GM19438 (cell line): ENCODE measurements around the gene MCRS1.
"Not testable (repeated sequence)": the region's sequence is repeated elsewhere in the genome, so short reads cannot be mapped to it uniquely, and the experiment has no call there.

Experiments used
- ATAC-seq: cut with Tn5 transposase; IDR thresholded peaks from one replicate; pipeline ENCODE4 v1.9.1; 2021; ENCODE audit warnings: low read depth; ENCODE audit not compliant: unreplicated experiment

Gene MCRS1, protein sequence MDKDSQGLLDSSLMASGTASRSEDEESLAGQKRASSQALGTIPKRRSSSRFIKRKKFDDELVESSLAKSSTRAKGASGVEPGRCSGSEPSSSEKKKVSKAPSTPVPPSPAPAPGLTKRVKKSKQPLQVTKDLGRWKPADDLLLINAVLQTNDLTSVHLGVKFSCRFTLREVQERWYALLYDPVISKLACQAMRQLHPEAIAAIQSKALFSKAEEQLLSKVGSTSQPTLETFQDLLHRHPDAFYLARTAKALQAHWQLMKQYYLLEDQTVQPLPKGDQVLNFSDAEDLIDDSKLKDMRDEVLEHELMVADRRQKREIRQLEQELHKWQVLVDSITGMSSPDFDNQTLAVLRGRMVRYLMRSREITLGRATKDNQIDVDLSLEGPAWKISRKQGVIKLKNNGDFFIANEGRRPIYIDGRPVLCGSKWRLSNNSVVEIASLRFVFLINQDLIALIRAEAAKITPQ

DNA sequence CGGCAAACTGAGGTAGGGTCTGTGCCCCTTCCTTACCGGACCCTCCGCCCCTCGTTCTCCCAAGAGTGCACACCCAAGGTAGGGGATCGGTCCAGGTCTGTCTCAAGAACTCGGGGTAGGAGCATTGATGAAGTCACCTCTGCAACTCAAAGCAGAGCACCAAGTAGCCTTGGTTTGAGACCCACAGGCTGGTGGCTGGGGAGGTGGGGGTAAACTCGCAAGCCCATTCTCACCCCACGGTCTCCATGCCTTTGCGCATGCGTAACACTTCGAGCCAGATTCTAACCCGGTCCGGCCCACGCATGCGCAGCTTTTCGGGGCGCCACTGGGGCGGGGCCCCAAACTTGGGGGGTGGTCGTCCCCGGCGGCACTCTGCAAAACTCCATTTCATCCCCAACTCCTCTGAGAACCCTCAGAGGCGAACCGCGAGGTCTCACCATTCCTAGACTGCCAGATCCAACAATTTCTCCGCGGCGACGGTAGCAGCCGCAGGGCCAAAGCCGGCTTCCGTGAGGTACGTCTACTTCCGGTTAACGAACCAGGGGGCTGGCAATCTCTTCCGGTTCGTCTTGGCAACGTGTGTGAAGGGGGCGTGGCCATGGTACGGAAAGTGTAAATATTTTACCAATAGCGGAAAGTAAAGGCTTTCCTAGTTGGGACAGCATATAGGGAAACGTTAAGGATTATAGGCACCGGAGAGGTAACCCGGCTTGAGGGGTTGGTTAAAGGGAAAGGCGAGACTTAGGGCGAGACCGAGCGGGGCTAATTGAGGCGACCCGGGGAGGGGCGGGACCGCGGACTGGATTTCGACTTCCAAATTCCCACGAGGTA lies at the start of gene MCRS1:
TSS of gene MCRS1 (minus strand) at position 532 of the 831 bp plus-strand sequence. CDS start 1,411 bp downstream, outside the sequence.
- ATAC-seq: peak; percentile 84

DNA sequence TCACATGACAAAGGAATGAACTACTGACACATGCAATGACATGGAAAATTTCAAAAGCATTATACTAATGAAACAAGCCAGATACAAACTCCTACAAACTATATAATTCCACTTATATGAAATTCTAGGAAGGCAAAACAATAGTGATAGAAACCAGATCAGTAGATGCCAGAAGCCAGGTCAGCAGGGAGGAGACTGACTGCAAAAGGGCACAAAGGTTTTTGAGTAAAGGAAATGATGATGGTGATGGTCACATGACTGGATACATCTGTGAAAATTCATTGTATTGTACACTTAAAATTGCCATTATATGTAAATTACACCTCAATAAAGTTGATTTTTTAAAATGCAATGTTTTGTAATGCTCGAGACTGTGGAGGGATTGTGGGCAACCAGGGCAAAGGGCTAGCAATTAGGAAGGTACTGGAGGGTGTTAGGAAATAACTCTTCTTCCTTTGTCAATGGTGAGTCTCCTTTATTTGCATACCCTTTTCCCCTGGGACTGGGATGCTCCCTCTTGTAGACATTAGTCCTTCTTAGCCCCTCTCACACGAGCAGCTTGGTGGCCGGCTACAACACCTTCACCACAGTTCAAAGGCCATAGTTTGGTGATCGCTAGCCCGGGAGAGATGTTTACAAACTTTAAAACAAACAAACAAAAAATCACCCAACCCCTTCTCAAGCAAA lies 48.7 kb upstream of the MCRS1 start:
- ATAC-seq: no peak

DNA sequence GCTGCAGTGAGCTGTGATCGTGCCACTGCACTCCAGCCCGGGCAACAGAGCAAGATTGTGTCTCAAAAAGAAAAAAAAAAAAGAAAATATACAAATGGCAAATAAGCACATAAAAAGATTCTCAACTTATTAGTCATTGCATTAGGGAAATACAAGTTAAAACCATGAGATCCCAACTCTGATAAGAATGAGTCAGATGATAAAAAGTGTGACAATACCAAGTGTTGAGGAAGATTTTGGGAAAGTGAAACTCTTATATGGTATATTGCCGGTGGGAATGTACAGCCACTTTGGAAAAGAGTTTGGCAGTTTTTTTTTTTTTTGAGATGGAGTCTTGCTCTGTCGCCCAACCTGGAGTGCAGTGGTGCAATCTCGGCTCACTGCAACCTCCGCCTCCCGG lies 47.8 kb upstream of the MCRS1 start:
- no peak for ATAC-seq

DNA sequence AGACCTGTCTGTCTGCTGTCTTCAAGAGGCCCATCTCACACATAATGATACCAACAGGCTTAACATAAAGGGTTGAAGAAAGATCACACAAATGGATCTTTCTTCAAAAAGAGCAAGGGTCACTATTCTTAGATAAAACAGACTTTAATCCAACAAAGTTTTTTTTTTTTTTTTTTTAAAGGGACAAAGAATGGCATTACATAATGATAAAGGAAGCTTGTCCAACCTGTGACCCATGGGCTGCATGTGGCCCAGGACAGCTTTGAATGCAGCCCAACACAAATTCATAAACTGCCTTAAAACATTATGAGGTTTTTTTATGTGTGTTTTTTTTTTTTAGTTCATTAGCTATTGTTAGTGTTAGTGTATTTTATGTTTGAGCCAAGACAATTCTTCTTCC lies 44.3 kb upstream of the MCRS1 start:
- ATAC-seq: no peak

DNA sequence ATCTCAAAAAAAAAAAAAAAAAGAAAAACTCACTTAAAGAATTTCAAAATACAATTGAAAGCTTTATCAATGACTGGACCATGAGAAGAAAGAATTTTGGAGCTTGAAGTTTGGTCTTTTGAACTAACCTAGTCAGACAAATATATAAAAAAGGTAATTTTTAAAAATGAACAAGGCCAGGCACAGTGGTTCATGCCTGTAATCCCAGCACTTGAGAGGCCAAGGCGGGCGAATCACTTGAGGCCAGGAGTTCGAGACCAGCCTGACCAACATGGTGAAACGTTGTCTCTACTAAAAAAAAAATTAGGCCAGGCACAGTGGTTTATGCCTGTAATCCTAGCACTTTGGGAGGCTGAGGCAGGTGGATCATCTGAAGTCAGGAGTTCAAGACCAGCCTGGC lies 42.8 kb upstream of the MCRS1 start:
- not testable (repeated sequence) for ATAC-seq

DNA sequence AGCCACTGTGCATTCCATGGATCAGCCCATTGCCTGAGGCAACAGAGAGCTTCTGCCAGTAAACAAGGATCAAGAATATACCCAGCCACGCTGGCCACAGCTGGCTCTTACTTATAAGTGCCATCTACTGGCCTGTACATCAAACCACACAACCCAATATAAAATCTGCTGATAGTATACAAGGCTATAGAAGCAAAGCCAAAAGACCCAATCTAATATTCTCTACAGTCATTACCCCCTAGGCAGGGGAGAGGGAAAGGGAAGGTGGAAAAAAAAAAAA lies 41.9 kb upstream of the MCRS1 start:
- ATAC-seq: no peak

DNA sequence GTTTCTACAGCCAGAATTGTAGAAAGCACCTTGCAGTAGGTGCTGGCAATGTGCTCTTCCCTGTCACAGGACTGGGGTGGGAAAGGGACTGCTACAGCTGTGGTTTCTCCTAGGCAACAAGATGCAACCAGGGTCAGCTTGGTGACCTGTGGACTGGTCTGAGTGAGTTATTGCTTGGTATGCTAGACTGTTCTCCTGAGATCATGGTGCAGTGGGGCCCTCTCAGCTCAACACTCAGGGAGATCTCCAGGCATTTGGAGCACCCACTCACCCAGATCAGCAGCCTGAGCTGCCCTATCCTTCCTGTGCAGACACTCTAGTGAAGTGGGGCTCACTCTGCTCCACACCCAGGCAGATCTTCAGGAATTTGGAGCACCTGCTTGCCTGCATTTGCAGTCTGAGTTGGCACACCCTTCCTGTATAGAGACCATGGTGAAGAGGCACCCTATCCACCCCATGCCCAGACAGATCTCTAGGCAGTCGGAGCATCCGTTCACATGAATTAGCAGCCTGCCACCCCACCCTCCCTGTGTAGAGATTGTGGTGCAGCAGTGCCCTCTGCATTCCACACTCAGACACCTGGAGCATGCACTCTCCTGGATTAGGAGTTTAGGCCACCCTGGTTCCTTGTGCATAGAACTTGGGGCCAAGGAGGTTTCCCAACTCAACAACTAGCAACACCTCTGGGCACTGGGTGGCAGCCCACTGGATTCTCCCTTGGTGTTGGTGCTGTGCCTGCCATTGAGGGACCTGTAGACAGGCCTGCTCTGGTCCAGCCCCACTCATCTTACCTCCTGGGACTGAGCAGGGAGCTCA lies 41.3 kb upstream of the MCRS1 start:
- no peak for ATAC-seq

DNA sequence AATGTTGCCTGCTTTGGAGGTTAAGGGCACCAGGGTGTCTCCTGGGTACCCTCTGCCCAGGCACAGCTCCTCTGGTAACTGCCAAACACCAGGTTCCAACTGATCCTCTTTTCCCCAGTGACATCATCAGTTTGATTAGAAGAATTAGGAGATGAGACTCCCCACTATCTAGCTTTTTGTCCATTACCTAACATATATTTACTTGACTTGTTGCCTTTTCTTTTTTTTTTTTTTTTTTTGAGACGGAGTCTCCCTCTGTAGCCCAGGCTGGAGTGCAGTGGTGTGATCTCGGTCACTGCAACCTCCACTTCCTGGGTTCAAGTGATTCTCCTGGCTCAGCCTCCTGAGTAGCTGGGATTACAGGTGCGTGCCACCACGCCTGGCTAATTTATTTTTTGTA lies 37.6 kb upstream of the MCRS1 start, which contains the start of gene FAM186B:
TSS of gene FAM186B (minus strand) at position 101 of the 400 bp plus-strand sequence. CDS start 162 bp downstream, outside the sequence.
- not testable (repeated sequence) for ATAC-seq

DNA sequence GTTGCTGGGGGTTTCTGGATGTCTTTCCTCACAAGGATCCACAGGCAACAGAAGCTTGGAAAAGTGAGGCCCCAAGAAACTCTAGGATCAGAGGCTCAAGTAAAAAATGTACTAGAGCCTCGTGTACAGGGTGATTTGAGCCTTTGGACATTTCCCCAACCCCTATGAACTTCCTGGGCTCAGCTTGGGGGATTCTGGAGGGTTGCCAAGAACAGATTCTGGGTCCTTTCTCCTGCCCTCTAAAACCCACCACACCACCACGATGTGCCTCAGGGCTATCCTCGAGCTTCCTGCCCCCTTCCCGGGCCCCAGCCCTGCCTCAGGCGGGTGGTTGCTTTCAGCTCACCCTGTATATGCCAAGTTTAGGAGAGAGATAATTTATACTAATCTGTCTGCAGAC lies 36.9 kb upstream of the MCRS1 start:
- no peak for ATAC-seq

DNA sequence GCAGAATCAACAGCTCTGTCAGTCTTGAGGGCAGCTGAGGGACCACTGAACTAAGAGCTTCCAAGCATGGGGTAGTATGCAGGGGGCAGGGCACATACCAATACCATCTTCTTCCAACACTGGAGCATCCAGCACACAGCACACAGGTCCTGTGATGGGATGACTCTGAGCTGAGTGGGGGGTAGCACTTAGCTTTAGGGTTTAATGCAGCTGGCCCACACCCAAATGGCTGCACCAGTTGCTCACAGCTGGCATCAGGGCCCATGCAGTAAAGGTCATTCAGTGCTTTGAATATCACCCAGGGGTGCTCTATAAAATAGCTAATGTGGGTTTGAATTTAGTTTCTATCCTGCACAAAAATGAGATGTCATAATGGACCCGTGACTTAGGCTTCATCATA lies 35.8 kb upstream of the MCRS1 start:
- ATAC-seq: no peak

DNA sequence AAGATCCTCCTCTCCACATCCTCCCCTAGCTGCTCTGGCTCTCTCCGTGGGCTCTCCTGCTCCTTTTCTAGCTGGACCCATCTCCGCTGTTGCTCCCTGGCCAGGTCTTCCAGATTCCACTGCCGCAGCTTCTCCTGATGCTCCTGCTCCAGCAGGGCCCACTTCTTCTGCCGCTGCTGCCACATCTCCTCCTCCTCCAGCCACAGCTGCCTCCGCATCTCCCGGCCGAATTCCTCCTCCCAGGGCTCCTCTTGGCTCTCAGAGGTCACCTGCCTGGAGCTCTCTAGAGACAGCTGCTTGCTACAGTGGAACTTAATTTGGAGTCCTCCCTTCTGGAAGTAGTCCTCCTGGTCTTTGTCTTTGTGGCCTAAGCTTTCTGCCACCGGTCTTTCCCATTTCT lies 32.0 kb upstream of the MCRS1 start:
- ATAC-seq: no peak

DNA sequence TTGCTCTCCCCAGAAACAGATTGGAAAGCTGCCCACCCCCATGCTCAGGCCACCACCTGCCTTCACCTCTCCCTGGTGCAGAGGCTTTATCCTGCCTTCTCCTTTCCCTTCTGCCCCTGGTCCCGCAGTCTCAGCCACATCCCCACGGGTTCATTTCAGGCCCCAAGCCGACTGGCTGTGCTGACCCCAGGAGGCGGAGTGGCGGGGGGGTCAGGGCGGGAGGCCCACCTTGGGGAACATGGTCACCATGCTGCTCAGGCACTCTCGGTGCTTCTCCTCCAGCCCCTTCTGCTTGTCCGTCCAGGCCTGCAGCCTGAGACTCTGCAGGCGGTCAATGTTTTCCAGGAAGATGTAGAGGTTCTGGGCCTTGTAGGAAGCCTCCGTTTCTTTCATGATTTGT lies 30.6 kb upstream of the MCRS1 start:
- ATAC-seq: no peak

DNA sequence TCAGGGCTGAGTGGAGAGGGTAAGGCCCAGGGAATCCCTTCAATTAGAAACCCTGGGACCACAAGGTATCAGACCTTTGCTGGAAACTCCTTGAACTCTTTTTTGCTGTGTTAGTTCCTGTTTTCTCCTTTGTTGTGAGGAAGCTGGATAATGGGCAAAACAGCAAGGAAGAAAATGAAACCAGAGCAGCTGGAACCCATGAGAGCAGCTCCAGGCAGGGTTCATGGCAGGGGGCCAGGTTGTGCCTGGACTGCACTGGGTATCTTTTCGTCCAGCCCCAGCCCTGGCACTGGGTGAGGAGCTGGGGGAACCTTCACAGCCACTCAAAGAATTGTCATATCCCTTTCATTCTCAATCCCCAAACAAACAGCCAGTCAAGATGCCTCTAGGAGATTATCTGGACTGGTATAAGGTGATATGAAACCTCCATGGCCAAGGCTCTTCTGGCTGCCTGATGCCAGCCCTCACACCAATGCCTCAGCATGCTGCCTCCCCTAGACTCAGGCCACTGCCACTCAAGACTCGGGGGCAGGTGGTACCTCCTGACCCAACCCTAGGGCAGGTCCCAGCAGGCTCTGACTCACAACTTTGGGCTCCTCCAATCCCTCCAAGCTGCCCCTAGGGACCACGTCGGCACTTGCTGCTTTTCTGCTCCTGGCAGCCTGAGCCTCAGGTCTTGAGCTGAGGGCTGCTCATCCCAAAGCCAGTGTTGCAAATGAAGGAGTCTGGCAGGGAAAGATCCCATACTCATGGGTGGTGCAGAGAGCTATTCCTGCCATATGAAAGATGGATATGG lies 21.0 kb upstream of the MCRS1 start:
- no peak for ATAC-seq

DNA sequence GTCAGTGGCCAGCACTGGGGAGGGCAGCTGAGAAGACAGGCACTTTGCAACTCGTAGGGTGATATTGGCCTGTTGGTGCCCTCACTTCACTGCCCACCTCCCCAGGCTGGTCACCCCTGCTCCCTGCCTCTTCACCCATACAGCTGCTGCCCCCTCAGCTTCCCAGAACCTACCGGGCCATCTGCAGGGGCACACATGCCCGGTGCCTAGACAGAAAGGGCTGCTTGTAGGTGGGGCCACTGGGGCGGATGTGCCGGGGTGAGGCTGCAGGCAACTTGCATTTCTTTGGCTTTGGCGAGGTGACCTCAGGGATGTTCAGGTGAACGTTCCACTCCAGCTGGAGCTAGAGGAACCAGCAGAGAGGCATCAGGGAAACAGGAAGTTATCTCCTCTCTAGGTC lies 20.3 kb upstream of the MCRS1 start:
- ATAC-seq: no peak

DNA sequence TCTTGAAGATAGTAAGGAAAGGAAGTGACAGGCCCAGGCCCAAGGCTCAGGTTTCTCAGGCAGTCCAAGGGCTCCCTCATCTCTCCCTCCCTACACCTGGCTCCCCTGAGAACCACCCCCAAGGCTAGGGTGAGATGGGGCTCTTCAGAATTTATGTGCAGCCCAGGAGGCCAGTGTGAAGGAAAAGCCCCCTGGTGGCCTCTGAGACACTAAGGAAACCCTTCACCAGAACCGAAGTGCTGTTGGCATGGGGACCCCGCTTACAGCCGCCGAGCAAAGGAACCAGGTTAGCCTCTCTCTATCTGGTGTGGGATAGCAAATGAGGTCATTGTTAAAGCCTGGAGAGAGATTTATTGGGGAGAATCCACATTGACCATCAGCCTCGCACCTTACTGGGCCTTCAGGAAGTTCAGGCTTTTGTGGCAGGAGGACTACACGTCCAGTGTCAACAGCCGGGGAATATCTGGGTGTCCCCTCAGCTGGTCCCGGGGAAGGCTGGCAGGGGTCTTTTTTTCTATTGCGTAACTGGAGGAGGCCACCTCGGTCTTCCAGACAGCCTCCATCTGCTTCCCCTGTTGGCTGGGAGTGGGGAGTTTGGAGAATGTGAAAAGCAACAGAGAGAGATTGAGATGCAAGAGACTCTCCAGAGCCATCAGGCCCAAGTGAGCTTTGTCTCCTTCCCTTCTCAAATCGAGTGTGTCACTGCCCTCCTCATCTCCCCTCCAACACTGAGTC lies 19.4 kb upstream of the MCRS1 start:
- ATAC-seq: no peak

DNA sequence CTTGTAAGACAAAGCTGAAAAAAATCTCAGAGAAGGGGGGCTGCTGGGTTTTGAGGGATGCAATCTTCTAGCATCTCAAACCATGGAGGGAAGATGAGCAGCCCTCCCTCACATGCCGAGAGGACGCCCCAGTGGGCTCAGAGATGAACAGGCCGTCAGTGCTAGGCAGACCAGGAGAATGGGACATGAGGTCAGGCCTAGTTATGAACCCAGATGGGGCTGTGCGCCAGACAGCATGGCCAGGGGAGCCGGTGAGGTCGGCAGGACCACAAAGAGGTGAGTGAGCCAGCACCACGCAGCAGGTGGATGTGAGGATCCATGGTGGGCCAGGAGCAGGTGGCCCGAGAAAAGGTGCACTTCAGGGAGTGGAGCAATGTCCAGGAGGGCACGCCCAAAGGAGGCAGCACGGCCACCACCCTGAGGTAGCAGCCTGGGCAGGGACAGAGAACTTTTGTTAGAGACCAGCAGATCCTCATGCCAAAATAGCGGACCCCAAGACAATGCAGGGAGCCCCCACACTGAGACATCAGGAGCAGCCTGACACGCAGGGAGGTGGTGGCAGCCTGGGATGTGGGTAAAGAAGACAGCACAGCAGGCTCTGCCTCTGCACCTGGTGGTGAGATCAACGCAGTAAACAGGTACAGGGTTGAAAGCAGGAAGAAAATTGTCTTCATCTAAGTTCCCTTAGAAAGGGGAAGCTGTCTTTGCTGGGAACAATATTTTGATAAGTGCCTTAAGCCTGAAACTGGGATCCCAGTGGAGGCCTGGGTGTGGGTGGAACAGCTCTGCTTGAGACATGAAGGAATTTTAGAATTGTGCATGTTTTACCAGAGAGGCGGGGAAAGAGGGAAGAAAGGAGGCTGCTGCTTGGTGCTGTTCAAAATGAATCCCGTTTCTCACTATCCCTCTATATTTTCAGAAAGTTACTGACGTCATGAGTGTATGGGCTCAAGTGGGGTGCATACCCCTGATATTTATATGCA lies 17.8 kb upstream of the MCRS1 start:
- ATAC-seq: no peak

DNA sequence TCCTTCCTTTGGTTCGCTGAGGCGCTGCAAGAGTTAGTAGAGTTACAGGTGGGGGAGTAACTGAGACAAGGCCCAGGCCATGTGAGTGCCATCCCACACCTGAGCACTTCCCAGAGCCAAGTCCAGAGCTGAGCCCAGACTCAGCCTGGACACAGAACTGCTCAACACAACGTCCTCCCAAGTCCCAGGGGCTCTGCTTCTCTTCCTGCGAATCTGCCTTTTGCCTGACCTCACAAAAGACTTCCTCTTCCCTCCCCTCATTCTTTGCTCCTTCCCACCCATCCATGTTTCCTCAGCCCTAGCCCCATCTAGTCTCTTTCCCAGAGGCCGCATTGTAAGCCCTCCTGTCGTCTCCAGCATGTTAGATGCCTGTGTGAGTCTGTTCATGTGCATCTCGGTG lies 16.6 kb upstream of the MCRS1 start:
- no peak for ATAC-seq
